H9 (cell line): ENCODE data around the gene MOV10. TPM values are rescaled to one million over a fixed set of nuclear protein-coding genes. Genes with fewer than 3 reads are reported as not detected.
A peak's percentile ranks its signal among the peaks of the same experiment; 100 is the strongest.

ENCODE experiments used
- DNase-seq: peaks from one replicate; pipeline ENCODE4 v3.0.0-alpha.2; 2017
- H2AFZ ChIP-seq: one replicate; pipeline ENCODE4 v1.6.1; 2013; ENCODE audit warnings: mild to moderate bottlenecking, low read length, control low read depth, moderate library complexity
- H2AK5ac ChIP-seq: 2 replicates; pipeline ENCODE4 v1.6.1; 2013; ENCODE audit warnings: low read length, control low read depth, mixed read lengths; ENCODE audit not compliant: insufficient read length
- H2BK120ac ChIP-seq: one replicate; pipeline ENCODE4 v1.6.1; 2013; ENCODE audit warnings: low read depth, mild to moderate bottlenecking, low read length, control low read depth, inconsistent platforms; ENCODE audit not compliant: poor library complexity, severe bottlenecking
- H2BK12ac ChIP-seq: 2 replicates; pipeline ENCODE4 v1.6.1; 2013; ENCODE audit warnings: low read length, control low read depth, mixed read lengths, low read depth; ENCODE audit not compliant: insufficient read length
- H2BK15ac ChIP-seq: 2 replicates; pipeline ENCODE4 v1.6.1; 2013; ENCODE audit warnings: low read depth, low read length, control low read depth
- H2BK20ac ChIP-seq: one replicate; pipeline ENCODE4 v1.6.1; 2013; ENCODE audit warnings: low read depth, mild to moderate bottlenecking, low read length, control low read depth, inconsistent platforms; ENCODE audit not compliant: poor library complexity, severe bottlenecking
- H2BK5ac ChIP-seq: 2 replicates; pipeline ENCODE4 v1.6.1; 2013; ENCODE audit warnings: low read length, control low read depth, mixed read lengths; ENCODE audit not compliant: insufficient read length
- H3K14ac ChIP-seq: 2 replicates; pipeline ENCODE4 v1.6.1; 2013; ENCODE audit warnings: low read length, control low read depth; ENCODE audit not compliant: insufficient read depth
- H3K18ac ChIP-seq: 2 replicates; pipeline ENCODE4 v1.6.1; 2013; ENCODE audit warnings: low read depth, mild to moderate bottlenecking, mixed read lengths, low read length, control low read depth; ENCODE audit not compliant: insufficient read length
- H3K23ac ChIP-seq: 2 replicates; pipeline ENCODE4 v1.6.1; 2013; ENCODE audit warnings: low read length, control low read depth, mixed read lengths, low read depth; ENCODE audit not compliant: insufficient read length
- H3K23me2 ChIP-seq: 2 replicates; pipeline ENCODE4 v1.6.1; 2013; ENCODE audit warnings: low read depth, mild to moderate bottlenecking, mixed read lengths, low read length, control low read depth; ENCODE audit not compliant: insufficient read length, poor library complexity, severe bottlenecking
- H3K27ac ChIP-seq: 2 replicates; pipeline ENCODE4 v1.5.1; 2013; ENCODE audit warnings: low read length, control low read depth, mixed read lengths, low read depth; ENCODE audit not compliant: insufficient read length
- H3K27me3 ChIP-seq: 2 replicates; pipeline ENCODE4 v1.6.1; 2013; ENCODE audit warnings: low read length, control low read depth, inconsistent platforms; ENCODE audit not compliant: insufficient read depth
- H3K4ac ChIP-seq: 2 replicates; pipeline ENCODE4 v1.6.1; 2013; ENCODE audit warnings: low read depth, mild to moderate bottlenecking, control low read depth, inconsistent platforms, low read length, moderate library complexity
- H3K4me1 ChIP-seq: 2 replicates; pipeline ENCODE4 v1.6.1; 2013; ENCODE audit warnings: low read length, control low read depth, inconsistent platforms; ENCODE audit not compliant: insufficient read depth
- H3K4me2 ChIP-seq: 2 replicates; pipeline ENCODE4 v1.6.1; 2013; ENCODE audit warnings: low read length, control low read depth, mixed read lengths; ENCODE audit not compliant: insufficient read length, insufficient read depth
- H3K56ac ChIP-seq: 2 replicates; pipeline ENCODE4 v1.6.1; 2013; ENCODE audit warnings: low read depth, mild to moderate bottlenecking, mixed read lengths, low read length, control low read depth; ENCODE audit not compliant: insufficient read length
- H3K79me1 ChIP-seq: 2 replicates; pipeline ENCODE4 v1.6.1; 2013; ENCODE audit warnings: low read depth, mild to moderate bottlenecking, moderate library complexity, low read length, control low read depth, inconsistent platforms; ENCODE audit not compliant: insufficient read depth, poor library complexity, severe bottlenecking
- H3K79me2 ChIP-seq: 2 replicates; pipeline ENCODE4 v1.6.1; 2013; ENCODE audit warnings: low read length, control low read depth, inconsistent platforms; ENCODE audit not compliant: insufficient read depth
- H3K9ac ChIP-seq: 2 replicates; pipeline ENCODE4 v1.6.1; 2013; ENCODE audit warnings: low read length, control low read depth, mixed read lengths; ENCODE audit not compliant: insufficient read length; ENCODE audit errors: extremely low read depth
- H3K9me3 ChIP-seq: one replicate; pipeline ENCODE4 v1.6.1; 2013; ENCODE audit warnings: low read depth, low read length, inconsistent platforms; ENCODE audit not compliant: control insufficient read depth
- H3T11ph ChIP-seq: one replicate; pipeline ENCODE4 v1.6.1; 2013; ENCODE audit warnings: mild to moderate bottlenecking, low read length, control low read depth, inconsistent platforms
- H4K20me1 ChIP-seq: one replicate; pipeline ENCODE4 v1.6.1; 2013; ENCODE audit not compliant: control insufficient read depth, insufficient read length, insufficient read depth
- H4K5ac ChIP-seq: 2 replicates; pipeline ENCODE4 v1.6.1; 2013; ENCODE audit warnings: low read depth, mild to moderate bottlenecking, mixed read lengths, low read length, control low read depth; ENCODE audit not compliant: insufficient read length
- H4K8ac ChIP-seq: replicated peaks from 2 replicates; pipeline ENCODE4 v1.6.1; 2013; ENCODE audit warnings: low read length, control low read depth, mixed read lengths, low read depth; ENCODE audit not compliant: insufficient read length
- H4K91ac ChIP-seq: 2 replicates; pipeline ENCODE4 v1.6.1; 2013; ENCODE audit warnings: low read depth, mild to moderate bottlenecking, moderate library complexity, mixed read lengths, low read length, control low read depth; ENCODE audit not compliant: insufficient read length
- H3K27ac Mint-ChIP-seq, 3 experiments: 2 replicates in 2 of 3; 3 replicates in 1 of 3; pipeline ENCODE4 v1.8.0; 2020 to 2021; ENCODE audit warnings: mixed read lengths in 3 of 3, mild to moderate bottlenecking in 1 of 3, moderate library complexity in 1 of 3
- H3K27me3 Mint-ChIP-seq: 2 replicates; pipeline ENCODE4 v1.8.0; 2021; ENCODE audit warnings: low read depth, mild to moderate bottlenecking, moderate library complexity, mixed read lengths
- H3K36me3 Mint-ChIP-seq, 3 experiments: 2 replicates in 2 of 3; 3 replicates in 1 of 3; pipeline ENCODE4 v1.8.0; 2020 to 2021; ENCODE audit warnings: low read depth in 3 of 3, mixed read lengths in 3 of 3; ENCODE audit not compliant: insufficient read depth in 1 of 3
- H3K4me1 Mint-ChIP-seq, 2 experiments: 2 replicates each; pipeline ENCODE4 v1.8.0; 2020; ENCODE audit warnings: mixed read lengths in 2 of 2
- H3K4me3 Mint-ChIP-seq, 2 experiments: 2 replicates in 1 of 2; 3 replicates in 1 of 2; pipeline ENCODE4 v1.8.0; 2020 to 2021; ENCODE audit warnings: mild to moderate bottlenecking in 2 of 2, mixed read lengths in 2 of 2, moderate library complexity in 1 of 2
- H3K9me3 Mint-ChIP-seq, 2 experiments: 2 replicates in 1 of 2; 3 replicates in 1 of 2; pipeline ENCODE4 v1.8.0; 2020; ENCODE audit warnings: mild to moderate bottlenecking in 2 of 2, mixed read lengths in 2 of 2, moderate library complexity in 1 of 2
- CTCF ChIP-seq: fragments of 200-600 bp; sonication (generic); conservative IDR thresholded peaks from 3 replicates; pipeline ENCODE4 v1.8.0; 2021; ENCODE audit warnings: antibody characterized with exemption, mild to moderate bottlenecking
- WGBS: extraction: QIAGEN DNeasy Blood & Tissue Kit; methylation state at CpG from one replicate; pipeline ENCODE4 v1.1.7; 2013; ENCODE audit warnings: missing lambda C conversion rate, low lambda C conversion rate, mixed read lengths; ENCODE audit not compliant: insufficient read length; ENCODE audit errors: extremely low coverage; 5-methylcytosine and 5-hydroxymethylcytosine counted together
- total RNA-seq: library from RNA; stranded (reverse); gene quantifications from 2 replicates; pipeline ENCODE4 v1.2.1, GENCODE V29; 2021

The MOV10 gene
- total RNA-seq, 1 experiment from 2014 or later: 77.8 TPM

GRCh38 chr1:112712191-112712590, 37.7 kb downstream of the MOV10 start:
- TF ChIP-seq CTCF: no peak
- Histone ChIP-seq H4K8ac (no peak overlapping the region), H3K9ac (no peak overlapping the region), H4K20me1 (no peaks in the 10 kb centered on the region), H4K91ac (no peak overlapping the region), H3K27me3 (no peaks in the 10 kb centered on the region), H2BK12ac (no peak overlapping the region), H2AFZ (no peak overlapping the region), H3K79me1 (no peaks in the 10 kb centered on the region), H2BK20ac (no peak overlapping the region), H2BK5ac (no peak overlapping the region), H3K18ac (no peak overlapping the region), H3K23me2 (peaks cover 23% of the 10 kb centered on the region), H3K56ac (no peak overlapping the region), H3K4me1 (peaks cover 7% of the 10 kb centered on the region), H2AK5ac (no peak overlapping the region), H3K4ac (no peak overlapping the region), H3K4me2 (no peak overlapping the region), H3K9me3 (no peaks in the 10 kb centered on the region), H3K14ac (no peak overlapping the region), H2BK120ac (no peak overlapping the region), H3K27ac (no peak overlapping the region), H3T11ph (no peak overlapping the region), H3K79me2 (no peaks in the 10 kb centered on the region; the same call in 1 of the 2 replicates), H3K23ac (no peak overlapping the region), H2BK15ac (no peak overlapping the region), H4K5ac (no peak overlapping the region)
- Mint-ChIP-seq H3K27ac (0 out of 7 replicates have a peak overlapping the region, but pooled peaks of 1 of the 3 experiments have one; percentile 45), H3K27me3 (peaks cover 61% of the 10 kb centered on the region), H3K36me3 (peaks cover 13 to 24% (median 17%) of the 10 kb centered on the region in 3 experiments), H3K4me3 (no peak overlapping the region; a peak in 1 of 5 replicates), H3K9me3 (peaks cover 0 to 3% of the 10 kb centered on the region in 2 experiments; a peak in 1 of 5 replicates), H3K4me1 (peaks cover 55 to 56% of the 10 kb centered on the region in 2 experiments)
- WGBS: no CpG with 5 or more reads among the region's 7 CpGs
- DNase-seq: no peak
